ENCODE results near the gene IL4I1.

The IL4I1 gene

DNA sequence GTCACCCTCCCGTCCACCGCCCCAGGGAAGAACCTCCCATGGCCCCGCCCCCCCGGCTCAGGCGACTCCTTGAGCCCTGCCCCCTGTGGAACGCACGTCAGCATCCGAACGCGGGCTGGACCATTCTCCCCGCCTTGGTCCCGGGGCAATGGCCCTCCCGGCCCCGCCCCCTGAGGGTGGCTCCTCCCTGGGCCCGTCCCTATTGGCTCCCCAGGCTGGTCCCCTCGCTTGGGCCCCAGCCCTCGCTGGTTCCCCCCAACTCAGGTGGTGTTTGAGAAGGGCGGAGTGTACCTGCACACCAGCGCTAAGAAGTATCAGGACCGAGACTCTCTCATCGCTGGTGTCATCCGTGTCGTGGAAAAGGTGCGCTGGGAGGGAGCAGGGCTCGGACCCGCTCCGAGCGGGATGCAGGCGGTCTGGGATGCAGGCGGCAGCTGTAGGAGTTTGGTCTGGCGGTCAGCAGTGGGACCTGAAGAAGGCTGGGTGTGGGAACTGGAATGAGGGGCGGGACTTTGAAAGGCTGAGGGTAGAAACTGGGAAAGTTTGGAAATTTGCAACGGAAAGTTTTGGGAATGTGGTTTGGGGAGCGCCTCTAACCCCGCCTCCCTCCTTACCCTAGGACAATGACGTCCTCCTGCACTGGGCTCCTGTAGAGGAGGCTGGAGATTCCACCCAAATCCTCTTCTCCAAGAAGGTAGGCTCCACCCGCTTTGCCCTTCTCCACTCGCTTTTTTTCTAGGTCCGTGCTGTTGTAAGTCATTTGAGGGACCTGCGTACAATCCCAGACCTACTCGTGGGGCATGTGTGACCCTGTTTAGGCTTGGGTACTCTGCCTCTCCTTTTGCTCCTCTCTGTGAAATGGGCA is 18.6 kb downstream of the IL4I1 start:
- DNase-seq (ENCODE audit: low read depth) = peak; percentile 82

DNA sequence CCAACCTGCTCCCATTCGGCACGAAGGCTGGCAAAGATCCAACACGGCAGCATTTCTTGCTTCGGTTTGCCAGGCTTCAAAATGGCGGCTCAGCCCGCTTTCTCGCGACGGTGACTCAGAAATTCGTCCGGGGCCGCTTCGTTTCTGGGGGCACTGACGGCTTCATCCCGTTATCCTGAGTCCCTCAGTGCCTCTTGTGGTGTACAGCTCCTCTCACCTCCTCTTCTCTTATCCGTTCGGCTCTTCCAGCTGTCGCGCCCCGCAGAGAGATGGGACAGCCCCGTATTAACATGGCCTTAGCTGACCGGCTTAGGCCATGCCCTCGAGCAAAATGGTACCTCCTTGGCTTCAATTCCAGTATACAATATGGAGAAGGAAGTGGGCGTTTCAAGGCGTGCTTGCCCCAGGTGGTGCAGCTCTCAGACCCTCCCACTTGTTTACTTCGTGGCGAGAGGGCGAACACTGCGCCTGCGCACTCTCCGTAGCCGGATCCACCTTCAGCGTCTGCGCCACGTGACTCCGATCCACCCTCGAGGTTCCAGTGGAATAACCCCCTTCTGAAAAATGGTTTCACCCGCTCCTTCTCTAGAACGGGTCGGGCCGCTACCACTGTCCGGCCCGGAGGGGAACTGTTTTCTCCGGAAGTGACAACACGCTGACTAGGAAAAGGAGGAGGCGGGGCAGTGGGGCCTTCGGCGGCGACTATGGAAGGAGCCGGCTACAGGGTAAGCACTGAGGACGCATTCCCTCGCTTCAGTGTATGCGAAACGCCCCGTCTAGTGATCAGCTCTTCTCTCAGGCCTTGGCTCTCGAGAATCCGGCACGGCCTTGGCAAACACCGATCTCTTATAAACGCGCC is 19.4 kb downstream of the IL4I1 start, which contains the start of the genes AKT1S1 and TBC1D17:
TSS of gene AKT1S1 (minus strand) at position 336 of the 859 bp plus-strand sequence. CDS start 4,060 bp downstream, outside the sequence.
TSS of gene TBC1D17 (plus strand) at position 683 of the 859 bp plus-strand sequence. CDS start at position 705, 22 bp downstream.
- DNase-seq (ENCODE audit: low read depth) = peak; percentile 100

DNA sequence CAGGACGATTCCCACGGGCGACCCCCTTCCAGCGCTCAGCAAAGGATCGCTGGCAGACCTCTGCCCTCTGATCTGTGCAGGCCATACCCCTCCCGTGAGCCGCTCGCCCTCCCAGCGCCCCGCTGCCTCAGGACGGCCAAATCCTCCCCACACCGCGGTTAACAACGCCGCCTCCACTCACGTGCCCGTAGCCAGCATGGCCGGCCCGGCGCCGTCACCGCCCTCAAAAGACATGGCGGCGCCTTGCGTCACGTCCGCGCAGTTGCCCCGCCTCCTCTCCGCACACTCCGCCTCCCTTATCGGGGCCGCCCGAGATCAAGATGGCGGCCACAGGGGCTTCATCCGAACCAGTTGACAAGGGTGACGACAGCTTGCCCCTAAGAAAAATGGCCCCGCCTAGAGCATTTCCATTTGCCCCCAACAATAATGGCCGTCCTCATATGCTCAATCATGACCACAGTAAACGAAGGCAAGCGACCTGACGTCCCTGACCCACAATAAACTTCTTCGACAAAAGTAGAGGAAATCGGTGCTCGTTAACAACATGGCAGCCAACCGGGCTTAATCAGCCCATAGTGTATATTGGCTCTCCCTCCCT is 20.2 kb downstream of the IL4I1 start:
- DNase-seq (ENCODE audit: low read depth) = peak; percentile 97

DNA sequence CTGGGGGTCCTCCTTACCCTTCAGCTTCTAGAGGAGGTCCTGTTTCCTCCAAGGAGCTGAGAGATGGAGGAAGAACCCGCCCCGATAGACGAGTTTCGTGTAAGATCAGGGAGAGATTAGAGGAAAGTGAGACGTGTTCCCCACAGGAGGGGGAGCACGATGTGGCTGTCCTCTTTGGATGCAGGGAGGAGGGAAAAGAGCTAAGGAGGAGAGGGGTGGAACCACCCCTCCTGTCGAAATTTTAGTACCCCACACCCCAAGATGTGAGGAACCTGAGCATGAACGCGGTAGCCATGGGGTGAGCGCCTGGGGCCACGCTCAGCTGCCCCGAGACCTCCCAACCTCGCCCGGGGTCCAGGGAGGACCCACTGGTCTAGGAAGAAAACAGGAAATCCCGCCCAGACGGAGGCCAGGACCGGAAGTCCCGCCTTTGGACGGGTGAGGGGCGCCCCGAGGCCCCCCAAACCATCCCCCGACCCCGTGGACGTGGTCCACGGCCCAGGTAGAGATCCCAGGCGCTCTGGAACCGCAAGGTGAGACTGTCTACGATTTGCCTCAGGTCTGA is 20.7 kb downstream of the IL4I1 start:
- no peak for DNase-seq (ENCODE audit: low read depth)

DNA sequence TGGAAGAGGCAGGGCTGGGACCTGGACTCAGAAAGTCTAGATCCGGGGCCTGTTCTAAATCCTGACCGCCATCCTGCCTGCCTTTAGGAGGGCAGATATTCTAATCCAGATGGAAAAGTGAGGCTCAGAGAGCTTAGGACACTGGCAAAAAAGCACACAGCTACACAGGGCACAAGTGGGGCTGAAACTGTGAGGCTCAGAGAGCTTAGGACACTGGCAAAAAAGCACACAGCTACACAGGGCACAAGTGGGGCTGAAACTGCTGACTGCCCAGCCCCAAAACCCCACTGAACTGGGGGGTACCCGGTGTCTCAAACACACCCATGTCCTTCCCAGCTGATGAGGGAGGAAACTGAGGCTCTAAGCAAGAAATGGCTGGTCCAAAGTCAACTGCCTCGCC is 21.5 kb downstream of the IL4I1 start:
- DNase-seq (ENCODE audit: low read depth) = no peak

DNA sequence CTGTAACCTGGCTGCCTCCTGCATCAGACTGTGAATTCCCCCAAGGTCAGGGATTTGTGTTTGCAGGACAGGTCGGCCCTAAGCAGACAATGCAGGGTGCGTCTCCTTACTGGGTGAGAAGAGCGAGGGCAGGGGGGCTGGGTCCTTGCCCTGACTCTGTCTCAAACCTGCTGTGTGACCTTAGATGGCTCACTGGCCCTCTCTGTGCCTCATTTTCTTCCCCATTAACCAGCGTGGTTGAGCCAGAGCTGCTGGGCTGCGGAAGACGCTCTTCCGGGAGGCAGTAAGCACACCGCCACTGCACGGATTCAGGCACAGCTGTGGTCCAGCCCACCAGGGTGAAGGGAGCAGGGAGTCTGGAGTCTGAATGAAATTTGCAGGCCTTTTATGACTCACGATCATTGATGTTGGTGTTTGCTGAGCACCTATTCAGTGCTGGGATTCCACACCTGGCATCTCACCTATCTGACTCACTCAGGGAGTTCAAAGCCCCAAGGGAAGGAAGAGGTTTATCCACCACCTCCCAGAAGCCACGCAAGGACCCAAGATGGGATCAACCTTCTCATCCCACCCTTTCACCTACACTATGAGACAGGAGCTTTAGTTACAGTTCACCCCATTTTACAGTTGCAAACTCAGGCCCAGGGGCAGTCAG is 22.1 kb downstream of the IL4I1 start:
- no peak for DNase-seq (ENCODE audit: low read depth)

DNA sequence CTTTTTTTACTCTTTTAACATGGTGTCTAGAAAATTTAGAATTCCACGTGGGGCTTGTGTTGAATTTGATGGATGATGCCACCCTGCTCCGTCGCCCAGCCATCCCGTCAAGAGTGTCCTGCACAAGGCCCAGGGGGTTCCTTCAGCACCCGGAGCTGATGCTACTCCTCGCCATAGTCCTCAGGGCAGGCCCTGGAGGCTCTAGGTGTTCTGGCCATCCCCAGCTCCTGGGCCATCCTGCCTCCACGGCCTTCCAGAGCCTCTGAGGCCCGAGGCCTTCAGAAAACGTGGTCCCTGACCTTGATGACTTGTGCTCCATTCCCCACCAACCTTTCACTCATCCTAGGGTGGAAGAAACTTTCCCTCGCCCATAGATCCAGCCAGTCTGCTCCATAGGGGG is 22.9 kb downstream of the IL4I1 start:
- no peak for DNase-seq (ENCODE audit: low read depth)

DNA sequence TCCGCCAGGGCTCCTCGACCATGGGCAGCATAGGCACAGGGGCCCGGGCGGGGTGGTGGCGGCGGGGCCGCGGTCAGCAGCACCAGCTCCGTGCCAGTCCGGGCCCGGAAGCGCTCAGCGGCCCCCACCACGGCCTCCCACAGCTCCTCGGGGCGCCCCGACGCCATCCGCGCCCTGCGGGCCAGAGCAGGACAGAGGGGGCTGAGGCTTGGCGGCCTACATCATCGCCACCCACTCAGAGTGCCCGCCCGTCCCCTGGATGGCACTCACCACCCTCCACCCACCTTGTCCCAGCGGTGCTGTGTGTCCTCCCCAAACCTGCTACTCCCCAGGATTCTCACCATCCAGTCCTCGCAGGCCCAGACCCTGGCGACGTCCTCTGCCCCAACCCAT is 23.6 kb downstream of the IL4I1 start:
- no peak for DNase-seq (ENCODE audit: low read depth)

DNA sequence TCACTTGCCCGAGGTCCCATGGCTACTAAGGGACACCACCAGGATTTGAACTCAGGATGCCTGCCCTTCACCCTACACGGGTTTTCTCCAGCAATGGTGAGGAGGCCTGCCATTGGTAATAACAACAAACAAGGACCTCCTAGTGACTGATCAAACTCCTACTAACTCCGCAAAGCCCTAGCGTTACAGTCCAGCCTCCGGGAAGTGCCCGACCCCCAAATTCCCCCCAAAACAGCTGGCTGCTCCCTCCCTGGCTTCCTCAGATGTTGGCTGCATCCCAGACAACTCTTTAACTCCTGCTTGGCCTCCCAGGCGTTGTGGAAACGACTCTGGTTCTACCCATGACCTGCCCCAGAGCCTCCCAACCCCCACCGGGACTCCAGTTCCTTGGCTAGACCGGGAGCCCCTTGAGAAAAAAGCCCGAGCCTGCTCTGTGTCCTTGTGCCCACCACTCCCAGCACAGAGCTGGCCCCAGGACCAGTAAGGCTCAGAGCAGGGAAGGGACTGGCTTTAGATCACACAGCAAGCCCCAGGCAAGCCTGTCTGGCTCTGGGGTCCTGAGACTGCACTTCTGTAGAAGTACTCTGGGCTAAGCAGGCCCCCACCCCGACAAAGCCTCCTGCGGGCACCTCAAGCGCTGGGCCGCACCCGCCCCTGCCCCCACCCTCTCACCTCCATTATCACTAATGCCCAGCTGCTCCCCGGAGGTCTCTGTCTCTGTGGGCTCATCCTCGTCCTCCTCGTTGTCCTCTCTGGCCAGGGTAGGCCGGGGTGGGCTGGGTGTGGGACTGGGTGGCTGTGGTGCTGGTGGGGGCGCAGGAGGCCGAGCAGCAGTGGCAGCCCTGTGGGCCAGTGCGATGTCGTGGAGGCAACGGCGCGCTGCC is 24.2 kb downstream of the IL4I1 start:
- DNase-seq (ENCODE audit: low read depth) = no peak

DNA sequence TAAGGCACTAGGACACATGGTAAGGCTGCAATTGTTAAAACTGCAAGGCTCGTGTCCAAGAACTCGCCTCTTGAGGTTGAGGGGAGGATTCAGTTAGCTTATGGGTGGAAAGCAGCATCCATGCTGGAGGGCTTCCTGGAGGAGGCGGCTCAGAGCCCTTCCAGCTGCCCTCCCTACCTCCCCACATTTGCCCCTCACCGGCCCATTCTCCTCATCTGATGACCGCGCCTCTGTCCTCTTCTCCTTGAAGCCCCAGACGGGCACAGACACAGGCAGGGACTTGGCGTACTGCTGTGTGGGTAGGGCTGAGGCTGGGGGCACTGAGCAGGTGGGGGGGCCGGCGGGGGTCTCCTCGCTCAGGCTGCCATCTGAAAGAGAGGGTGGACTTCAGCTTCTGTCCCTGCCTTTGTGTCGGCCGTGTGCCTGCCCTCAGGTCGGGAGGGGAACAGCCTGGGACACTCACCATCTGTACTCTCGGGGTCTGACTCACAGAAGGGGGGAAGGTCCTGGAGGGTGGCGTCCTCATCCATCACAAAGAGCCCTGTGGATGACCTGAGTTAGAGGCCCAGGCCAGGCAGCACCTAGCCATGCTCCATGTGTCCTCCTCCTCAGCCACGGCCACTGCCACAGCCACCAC is 25.2 kb downstream of the IL4I1 start:
- DNase-seq (ENCODE audit: low read depth) = no peak

DNA sequence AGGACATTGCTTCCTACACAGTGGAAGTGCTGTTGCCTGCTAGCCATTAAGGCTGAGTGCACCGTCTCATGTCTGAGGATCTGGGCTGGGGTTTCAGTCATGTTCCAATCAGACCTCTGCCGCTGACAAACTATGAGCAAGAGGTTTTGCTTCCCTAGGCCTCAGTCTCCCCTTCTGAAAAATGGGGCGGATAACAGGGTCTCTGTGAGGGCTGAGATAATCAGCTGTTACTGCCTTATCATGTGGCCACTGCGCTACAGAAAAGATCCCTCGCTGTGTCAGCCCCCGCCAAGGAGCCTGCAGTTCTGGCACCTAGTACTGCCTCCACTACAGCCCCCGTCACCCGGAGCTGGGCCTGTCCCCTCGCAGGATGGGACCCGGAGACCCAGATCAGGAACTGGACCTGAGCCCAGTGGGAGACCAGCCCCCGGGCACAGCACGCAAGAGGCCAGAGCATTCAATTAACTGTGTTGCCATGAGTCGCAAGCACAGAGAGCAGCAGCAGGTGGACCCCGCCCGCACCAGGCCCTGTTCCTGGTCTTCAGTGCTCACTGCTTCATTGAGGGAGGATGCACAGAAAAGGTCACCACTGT is 26.3 kb downstream of the IL4I1 start:
- DNase-seq (ENCODE audit: low read depth) = no peak

DNA sequence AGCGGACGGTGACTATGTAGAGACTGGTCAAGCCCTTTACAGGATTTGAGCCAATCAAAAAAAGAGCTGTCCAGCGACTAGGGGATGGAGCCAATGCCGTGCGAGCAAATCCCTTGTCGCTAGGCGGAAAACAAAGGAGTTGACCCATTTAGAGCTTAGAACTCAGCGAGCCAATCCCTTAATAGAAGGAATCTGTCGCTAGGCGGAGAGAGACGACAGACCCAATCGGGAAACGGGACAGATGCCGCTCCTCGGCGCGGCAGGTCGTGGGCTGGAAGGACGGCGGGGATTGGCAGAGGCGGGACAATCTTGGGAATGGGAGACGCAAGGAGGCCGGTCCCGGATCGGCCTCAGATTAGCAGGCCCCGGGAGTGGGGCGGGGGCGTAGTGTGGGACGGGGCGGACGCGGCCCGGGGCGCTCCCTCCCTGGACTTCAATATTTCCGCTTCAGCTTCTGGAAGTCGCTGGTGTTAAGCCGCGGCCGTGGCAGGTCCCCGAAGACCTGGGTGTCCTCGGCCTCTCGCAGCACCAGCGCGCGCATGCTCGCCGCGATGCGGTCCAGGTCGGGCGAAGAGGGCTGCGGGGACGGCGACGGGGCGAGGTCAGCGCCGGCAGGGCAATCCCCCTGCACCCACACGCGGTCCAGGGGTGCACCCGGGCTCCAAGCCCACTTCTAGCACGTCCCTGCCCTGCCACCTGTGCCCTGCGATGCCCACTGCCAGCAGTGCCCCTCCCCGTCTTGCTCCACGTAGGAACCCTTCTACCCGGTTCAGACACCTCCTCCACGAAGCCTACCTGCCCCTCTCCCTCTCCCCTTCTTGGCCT is 27.0 kb downstream of the IL4I1 start:
- peak; percentile 100 for DNase-seq (ENCODE audit: low read depth)

DNA sequence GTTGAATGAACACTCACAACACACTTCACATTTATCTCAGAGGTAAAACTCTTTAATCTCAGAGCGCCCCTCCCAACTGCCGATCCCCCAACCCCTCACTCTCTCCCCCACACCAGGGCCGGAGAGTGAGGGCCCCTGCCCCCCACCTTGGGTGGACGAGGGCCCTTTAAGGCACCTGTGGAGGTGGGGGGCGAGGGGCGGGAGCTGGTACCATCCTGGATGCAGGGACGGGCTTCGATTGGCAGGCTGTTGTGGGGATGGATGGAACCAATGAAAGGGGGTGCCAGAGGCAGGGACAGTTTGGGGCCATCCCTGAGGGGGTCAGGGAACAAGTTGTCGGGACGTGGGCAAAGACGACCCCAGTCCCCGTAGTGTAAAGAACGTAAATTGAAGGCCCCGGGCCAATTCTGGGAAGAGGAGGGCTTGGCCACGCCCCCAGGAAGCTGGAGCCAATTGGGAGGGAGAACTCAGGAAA is 27.6 kb downstream of the IL4I1 start:
- no peak for DNase-seq (ENCODE audit: low read depth)

DNA sequence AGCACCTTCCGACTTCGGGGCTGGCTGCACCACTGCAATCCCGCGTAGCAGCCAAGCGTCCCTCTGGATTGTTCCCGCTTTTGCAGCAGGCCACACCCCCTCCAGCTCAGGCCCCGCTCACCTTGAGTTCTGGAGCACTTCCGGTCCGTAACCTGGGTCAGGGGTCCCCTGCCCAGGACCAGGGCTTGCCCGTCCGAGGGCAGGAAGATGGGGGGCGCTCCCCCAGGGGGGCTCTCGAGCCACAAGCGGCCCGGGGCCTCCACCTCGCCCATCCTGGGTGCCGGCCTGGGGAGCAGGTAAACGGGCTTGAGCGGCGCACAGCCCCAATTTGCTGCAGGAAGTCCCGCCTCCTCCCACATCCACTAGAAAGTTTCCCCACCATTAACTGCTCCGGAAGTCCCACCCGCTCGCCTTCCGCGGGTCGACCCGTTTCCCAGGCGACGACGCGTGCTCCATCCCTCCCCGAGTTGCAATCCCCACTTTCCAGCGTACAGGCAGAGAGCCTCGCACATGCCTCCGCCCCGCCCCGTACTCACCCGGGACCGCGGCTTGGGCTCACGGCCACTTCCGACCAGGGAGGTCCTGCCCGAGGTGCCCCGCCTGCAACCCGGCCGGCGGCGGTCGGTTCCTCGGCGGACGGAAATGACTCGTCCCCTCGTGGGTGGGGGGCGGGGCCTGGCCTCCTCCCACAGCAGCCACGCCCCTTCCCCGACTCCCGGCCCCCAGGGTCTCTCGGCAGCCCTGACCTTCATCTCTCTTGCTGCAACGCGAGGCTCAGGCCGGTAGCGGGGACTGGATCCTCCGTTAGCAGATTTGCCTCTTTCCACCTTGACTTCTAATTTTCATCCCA is 29.5 kb downstream of the IL4I1 start, which contains the start of gene PNKP:
TSS of gene PNKP (minus strand) at position 644 of the 850 bp plus-strand sequence. CDS start at position 272, 372 bp downstream.
- DNase-seq (ENCODE audit: low read depth) = no peak

DNA sequence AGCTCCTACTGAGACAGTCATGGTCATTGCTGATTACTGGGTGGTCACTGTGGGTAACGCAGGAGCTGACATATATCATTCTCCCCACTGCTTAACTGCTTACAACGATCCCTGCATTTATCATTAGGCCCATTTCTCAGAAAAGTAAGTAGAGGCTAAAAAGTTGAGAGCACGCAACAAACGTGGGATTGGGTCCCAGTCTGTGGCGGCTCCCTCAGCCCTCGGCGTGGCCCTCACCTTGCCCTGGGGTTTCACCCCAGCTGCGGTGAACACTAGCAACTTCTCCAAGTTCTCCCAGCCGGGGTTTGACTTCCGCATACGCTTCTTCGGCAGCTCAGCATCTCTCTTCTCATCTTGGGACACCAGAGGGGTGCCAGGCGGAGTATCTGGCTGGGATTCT is 31.8 kb downstream of the IL4I1 start:
- DNase-seq (ENCODE audit: low read depth) = no peak

DNA sequence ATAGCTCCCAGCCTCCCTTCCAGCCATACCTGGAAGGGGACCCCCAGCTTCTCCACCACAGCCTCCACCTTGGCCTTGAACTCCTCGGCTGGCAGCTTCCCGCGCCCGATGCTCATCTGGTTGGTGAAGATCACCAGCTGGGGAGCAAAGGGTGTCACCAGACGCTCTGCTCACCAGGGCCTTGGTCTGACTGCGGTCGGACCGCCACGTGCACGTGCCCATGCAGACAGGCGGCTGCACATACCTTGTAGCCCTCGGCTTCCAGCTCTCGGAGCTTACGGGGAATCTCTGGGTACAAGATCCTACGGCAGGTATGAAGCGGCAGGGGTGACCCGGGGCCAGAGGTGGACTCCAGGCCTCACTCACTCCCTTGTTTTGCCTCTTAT is 32.8 kb downstream of the IL4I1 start:
- no peak for DNase-seq (ENCODE audit: low read depth)

DNA sequence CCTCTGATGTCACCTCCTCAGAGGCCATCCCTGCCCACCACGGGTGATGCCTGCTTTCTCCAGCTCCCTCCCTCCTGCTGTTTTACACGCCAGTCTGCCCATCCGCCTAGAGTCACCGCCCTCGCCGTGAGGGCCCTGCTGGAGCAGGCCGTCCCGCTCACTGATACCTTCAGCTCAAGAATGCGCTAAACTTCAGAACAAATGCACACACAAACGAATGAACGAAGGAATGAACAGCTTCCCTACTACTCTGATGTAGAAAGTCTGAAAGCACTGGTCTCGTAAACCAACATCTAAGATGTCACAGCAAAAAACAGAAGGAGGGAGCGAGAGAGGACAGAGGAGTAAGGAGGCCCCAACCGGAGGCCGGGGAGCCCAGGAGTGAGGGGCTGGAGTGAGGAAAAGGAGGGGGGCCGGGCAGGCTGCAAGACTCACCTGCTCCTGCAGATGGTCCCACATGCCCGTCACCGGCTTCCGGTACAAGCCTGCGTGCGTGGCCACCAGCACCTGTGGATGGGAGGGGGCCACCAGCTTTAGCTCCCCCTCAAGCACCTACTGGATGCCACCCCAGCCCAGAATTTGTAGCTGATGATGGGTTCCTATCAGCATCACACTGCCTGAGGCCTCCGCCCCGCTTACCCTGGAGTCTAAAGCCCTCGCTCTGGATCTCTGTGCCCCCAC is 33.3 kb downstream of the IL4I1 start:
- DNase-seq (ENCODE audit: low read depth) = no peak

Data from non-pigmented ciliary epithelial cell (primary cell).